Astrocyte of the cerebellum (primary cell): ENCODE results near the gene ELAPOR1.

ENCODE experiments used
- DNase-seq: peaks from one replicate; pipeline ENCODE4 v3.0.0-alpha.2; 2011; ENCODE audit warnings: low read depth
- H3K4me3 ChIP-seq: 2 replicates; pipeline ENCODE4 v1.5.1; 2011; ENCODE audit warnings: mild to moderate bottlenecking, low read depth, low read length, moderate library complexity
- CTCF ChIP-seq: IDR thresholded peaks from 2 replicates; pipeline ENCODE4 v1.5.1; 2012; ENCODE audit warnings: low read length, low read depth, moderate library complexity, mild to moderate bottlenecking; ENCODE audit errors: missing control alignments
- in situ Hi-C: cut with HindIII; loops from 2 replicates; pipeline ENCODE4 v1.10.0; 2017; ENCODE audit warnings: low sequenced_read_pairs

The ELAPOR1 gene

GRCh38 chr1:109095631-109096030, 18.3 kb upstream of the ELAPOR1 start:
- H3K4me3 ChIP-seq = no peak overlapping the region
- no peak for DNase-seq
- TF ChIP-seq CTCF = no peak
- in situ Hi-C loops = no loop called here

GRCh38 chr1:109096120-109096519, 17.8 kb upstream of the ELAPOR1 start:
- no peak for TF ChIP-seq CTCF
- in situ Hi-C loops = no loop called here
- H3K4me3 ChIP-seq = no peak overlapping the region
- DNase-seq = no peak

- peak overlapping the region; percentile 96 for H3K4me3 ChIP-seq
- in situ Hi-C loops = no loop called here
- DNase-seq = peak; percentile 94
- TF ChIP-seq CTCF = peak; percentile 88
These were observed 13.8 kb upstream of the ELAPOR1 start for GRCh38 chr1:109099938-109100773.

- no peak for TF ChIP-seq CTCF
- in situ Hi-C loops = no loop called here
- H3K4me3 ChIP-seq = no peak overlapping the region
- DNase-seq = no peak
These were observed 9.4 kb upstream of the ELAPOR1 start for GRCh38 chr1:109104364-109105151.

- DNase-seq = no peak
- no peak for TF ChIP-seq CTCF
- in situ Hi-C loops = no loop called here
- no peak overlapping the region for H3K4me3 ChIP-seq
These were observed 8.0 kb upstream of the ELAPOR1 start for GRCh38 chr1:109105881-109106280.

- in situ Hi-C loops = no loop called here
- no peak for DNase-seq
- H3K4me3 ChIP-seq = no peak overlapping the region
- no peak for TF ChIP-seq CTCF
These were observed 6.1 kb upstream of the ELAPOR1 start for GRCh38 chr1:109107785-109108184.
